Lower leg skin (tissue), 3 donors: Measurements from ENCODE around the gene DISC1.

Experiments
- CTCF ChIP-seq, 3 donors: fragments of 450-650 bp; IDR thresholded peaks; one replicate each; pipeline ENCODE4 v1.5.1; 2016; ENCODE audit warnings: antibody characterized with exemption in 3 of 3, mild to moderate bottlenecking in 3 of 3, moderate library complexity in 2 of 3
- POLR2A ChIP-seq, 2 donors: fragments of 450-650 bp; IDR thresholded peaks; one replicate each; pipeline ENCODE4 v1.6.1; 2016 to 2017; ENCODE audit warnings: antibody characterized with exemption in 2 of 2, mild to moderate bottlenecking in 1 of 2, moderate library complexity in 1 of 2

- TF ChIP-seq CTCF (IDR thresholded peaks at IDR 0.05): no peak
- TF ChIP-seq POLR2A (IDR thresholded peaks at IDR 0.05): no peak
These were observed 391.8 kb downstream of the DISC1 start for GRCh38 chr1:232018231-232019025.
